ENCODE results near the gene FAM83F.
A peak's percentile ranks its signal among the peaks of the same experiment; 100 is the strongest.

Gene FAM83F

DNA sequence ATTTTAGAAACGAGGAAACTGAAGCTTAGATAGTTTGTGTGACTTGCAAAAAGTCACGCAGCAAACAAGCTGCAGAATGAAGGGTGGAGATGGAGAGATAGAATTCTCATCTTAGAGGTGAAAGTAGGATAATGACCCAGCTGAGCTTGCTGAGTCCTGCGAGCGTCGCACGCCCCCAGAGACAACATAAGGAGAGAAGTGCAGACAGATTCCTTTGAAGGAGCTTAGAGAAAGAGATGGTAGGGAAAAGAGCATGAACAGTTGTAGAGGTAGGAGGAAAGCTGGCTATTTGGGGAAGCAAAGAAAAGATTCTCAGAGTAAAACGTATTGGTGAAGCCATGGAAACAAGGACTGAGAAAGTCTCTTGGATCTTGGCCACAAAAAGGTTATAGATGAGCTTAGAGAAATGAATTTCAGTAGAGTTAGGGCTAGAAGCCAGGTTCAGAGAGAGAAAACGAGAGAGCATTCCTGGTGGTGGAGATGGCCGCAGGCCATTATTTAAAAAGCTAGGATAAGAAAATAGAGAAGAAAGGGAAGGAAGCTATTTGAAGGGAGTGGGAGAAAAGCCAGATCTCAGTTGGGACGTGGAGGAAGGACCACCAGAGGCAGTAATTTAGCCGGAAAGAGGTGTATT is 44.8 kb downstream of the FAM83F start:
- DNase-seq: no peak

DNA sequence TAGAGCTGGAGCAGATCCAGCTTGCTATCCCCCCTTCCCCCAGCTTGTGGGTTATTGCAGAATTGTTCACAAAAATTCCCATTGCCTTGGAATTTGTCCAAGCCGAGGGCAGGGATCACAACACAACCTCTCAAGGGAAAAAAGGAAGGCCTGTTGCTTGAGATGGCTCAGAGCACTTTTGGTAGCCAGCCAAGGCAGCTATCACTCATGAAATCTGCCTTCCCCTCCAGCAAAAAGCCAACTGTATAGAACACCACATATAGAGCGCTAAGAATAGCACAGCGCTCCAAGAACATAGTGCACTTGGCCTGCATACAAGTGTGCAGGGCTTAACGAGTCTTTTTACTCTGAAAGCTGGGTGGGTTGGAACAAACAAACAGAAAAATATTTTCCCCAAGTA is 46.2 kb downstream of the FAM83F start:
- DNase-seq: no peak

DNA sequence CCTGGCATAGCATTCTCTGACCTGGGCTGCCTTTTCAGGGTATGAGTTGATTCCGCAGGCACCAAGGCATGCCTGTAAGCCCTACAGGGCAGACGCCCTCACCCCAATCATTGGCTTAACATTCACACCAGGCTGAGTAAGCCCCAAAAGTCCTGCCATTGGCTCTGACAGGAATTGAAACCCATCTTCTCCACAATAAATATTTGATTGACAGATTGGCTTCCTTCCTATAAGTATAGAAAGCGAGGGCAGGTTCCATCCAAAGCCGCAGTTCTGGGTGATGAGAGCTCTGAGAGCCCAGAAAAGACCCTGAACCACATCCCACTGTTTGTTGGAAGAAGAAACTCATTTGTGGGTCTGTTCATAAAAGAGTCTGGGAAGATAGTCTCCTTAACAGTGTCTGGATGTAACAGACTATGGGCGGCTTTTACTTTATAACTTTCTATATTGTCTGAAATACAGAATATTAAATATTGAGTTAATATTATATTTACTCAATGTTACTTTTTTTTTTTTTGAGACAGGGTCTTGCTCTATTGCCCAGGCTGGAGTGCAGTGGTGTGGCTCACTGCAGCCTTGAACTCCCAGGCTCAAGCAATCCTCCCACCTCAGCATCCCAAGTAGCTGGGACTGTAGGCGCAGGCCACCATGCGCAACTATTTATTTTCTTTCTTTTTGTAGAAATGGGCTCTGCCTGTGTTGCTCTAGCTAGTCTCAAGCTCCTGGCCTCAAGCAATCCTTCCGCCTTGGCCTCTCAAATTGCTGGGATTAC is 46.8 kb downstream of the FAM83F start:
- DNase-seq: no peak

DNA sequence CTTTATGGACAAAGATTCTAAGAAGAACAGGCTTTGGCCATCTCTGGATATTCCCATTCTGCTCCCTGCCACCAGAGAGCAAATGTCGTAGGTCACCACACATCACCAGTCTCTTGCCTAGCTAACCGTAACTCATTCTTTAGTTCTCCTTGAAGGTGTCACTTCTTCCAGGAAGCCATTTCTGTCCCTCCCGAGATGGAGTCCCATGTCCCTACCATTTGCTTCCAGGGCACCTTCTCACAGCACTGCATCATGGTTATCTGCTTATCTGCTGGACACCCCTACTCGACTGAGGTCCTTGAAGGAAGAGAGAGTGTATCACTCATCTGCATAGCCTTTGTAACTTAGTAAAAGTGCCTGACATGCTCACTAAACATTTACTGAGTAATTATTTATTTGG is 47.6 kb downstream of the FAM83F start:
- DNase-seq: no peak

DNA sequence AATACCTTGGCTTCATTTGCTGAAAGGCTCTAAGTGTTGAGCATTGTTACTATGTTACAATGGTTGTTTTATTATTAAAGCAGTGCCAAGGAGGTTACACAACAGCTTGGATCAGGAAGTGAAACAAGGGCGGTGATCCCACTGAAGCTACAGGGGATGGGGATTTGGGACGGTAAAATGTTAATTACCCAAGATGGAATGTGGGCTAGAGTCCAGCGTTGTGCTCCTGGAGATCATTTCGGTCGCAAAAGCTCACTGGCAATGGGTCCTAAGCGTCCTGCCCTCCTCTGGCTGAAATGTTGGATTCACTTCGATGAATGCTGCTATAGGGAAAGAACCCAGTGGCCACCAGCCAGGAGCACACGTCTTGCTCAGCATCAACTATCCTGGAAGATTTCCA is 48.3 kb downstream of the FAM83F start:
- DNase-seq: no peak

DNA sequence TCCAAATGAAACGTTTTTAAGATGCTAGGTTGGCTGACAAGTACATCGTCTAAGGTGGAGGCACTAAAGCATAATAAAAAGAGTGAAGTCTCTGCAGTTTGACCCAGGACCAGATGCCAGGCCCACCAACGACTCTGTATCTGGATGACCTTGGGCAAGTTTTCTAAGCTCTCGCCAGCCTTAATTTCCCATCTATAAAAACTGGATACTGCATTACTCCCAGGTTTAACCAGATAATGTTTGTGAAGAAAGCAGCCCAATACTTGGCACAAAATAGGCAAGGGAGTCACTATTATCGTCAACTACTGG is 49.0 kb downstream of the FAM83F start:
- no peak for DNase-seq

DNA sequence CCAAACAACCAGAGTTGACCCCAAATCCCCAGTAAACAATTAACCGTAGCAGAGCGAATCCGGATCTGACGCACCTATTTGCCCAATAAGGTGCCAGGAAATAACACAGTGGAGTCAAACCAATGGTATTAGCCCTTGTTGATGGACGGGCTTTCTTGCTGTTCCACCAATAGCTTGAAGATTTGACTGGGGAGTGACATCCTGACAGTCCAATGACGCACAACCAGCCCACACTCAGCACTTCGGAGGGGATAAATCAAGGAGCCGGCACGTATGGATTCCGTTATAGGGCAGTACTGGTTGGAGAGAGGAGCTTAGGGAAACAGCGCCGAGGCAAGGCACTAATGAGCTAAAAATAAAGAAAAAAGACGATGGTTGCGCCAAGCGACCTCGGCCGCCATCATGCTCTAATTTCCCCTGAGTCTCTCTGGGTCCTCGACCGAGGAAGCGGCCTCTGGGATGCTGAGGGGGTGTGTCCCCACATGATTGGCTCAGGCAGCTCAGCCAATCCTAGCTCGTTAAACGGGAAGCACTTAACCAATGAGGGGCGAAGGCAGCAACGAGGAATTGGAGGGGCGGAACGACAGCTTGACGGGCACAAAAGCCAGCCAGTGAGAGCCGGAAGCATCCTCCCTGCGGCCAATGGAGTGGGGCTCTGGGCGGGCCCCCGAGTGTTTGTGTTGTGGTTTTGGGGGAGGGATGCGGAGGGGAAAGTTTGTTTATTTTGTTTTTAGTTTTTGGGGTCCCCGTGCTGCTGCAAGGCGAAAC is 49.5 kb downstream of the FAM83F start:
- peak; percentile 99 for DNase-seq

DNA sequence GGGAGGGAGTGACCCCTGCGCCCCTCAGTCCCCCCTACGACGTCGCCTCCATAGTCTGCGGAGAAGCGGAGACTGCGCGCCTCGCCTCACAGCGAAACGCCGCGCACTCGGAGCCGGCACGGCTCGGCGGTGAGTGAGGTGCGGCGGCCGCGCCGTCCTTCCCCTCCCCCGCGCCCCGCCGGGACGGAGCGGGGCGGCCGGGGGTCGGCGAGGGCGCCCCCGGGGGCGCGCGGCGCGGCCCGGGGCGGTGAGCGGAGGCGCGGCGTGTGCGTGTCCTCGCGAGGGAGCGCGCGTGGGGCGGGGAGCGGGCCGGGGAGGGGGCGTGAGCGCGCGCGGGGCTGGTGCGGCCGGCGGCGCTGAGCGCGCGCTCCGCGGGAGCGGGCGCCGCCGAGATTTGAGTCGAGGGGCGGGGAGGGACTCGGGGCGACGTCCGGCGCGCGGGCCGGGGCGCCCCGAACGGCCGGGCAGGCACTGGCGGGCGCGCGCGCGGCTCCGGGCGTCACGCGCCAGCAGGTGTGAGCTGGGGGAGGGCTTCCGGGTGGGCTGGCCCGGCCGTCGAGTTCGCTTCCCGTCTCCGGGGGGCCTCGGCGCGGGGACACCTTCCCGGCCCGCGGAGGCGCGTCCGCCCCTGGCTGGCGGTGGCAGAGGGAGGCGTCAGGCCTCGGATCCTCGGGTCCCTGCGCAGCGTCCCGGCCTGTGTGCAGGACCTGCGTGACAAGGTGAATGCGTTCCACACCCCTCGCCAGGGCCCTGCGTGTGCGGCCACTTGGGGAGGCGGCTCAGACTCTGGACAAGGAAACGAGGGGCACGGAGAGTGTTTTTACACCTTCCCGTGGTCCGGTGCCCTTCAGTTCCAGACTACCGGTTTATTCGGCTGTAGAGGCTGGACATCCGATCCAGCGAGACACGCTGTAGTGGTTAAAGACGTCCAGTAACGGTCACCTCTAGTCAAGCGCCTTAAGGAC is 50.4 kb downstream of the FAM83F start:
- no peak for DNase-seq

DNA sequence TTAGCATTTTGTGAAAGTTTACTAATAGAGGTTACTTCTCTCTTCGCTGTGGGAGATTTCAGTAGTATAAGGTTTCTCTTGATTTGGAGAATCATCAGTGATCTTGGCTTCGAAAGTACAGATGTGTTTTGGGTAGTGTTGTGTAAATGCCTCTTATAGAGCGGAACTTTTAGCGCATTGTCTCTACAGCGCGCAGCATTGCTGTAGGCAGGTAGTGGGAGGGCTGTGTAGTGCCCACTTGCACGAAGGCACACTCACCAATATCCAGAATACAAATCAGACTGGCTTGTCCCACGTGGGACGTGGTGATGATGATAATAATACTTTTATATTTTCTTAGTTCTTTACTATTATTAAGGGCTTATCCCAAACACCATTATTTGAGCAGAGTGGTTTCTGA is 51.4 kb downstream of the FAM83F start:
- no peak for DNase-seq

DNA sequence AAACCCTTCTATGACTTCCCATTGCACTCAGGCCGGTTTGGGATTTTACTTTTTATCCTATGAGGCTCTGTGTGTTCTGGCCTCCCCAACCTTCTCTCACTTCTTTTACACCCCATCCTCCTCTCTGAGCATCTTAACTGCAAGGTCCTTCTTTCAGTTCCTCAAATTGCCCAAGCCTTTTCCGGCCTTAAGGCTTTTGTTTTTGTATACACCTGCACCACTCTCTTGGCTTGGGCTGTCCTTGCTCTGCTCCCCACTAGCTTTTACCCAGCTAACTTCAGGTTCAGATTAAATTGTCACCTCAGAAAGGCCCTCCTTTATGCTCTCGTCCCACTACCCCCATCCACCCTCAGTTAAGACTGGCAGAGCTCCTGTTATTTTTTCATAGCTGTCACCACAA is 55.5 kb downstream of the FAM83F start:
- DNase-seq: no peak

DNA sequence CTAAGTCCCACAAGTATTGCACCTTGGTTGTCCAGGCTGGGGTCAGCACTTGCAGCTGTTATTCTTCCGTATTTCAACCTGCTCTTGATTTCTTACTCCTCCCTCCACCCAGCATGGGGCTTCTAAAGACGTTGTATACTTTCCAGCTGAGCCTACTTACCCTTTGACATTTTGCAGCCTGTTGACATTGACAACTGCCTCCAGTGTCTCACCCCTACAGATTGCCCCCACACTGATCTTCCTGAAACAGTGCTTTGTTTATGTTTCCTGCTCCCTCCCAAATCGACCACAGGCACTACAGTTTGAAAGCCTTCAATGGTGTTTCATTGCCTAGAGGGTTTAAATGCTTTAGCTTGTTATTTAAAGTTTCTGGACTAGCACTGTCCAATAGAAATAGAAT is 56.6 kb downstream of the FAM83F start:
- DNase-seq: no peak

DNA sequence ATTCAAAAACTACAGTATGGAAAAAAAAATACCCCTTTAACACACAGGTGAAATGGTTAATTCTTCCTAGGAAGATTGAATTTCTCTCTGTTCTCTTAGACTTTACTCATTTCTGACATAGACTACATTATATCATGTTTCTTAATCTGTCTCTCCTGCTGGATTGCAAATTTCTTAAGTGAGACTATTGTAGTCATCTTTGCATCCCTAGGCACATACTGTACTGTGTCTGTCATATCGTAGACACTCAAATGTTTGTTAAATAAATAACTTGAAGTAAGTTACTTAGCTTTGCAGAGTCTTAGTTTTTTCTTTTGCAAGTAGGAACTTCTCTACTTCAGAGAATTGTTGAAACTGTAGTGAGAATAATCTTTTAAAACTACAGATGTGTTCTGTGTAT is 58.7 kb downstream of the FAM83F start:
- no peak for DNase-seq

DNA sequence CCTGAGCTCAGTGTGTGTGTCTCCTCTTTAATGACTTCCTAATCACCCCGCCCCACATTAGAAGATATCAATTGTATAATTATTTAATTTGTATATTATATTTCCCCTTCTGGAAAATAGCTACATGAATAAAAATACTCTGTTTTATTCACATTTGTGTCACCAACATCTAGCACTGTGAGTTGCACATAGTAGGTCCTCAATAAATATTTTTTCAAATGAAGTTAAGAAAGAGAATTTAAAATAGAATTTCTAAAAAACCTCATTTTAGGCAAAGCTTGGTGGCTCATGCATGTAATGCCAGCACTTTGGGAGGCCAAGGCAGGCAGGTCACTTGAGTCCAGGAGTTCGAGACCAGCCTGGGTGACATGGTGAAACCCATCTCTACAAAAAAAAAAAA is 59.7 kb downstream of the FAM83F start:
- no peak for DNase-seq

DNA sequence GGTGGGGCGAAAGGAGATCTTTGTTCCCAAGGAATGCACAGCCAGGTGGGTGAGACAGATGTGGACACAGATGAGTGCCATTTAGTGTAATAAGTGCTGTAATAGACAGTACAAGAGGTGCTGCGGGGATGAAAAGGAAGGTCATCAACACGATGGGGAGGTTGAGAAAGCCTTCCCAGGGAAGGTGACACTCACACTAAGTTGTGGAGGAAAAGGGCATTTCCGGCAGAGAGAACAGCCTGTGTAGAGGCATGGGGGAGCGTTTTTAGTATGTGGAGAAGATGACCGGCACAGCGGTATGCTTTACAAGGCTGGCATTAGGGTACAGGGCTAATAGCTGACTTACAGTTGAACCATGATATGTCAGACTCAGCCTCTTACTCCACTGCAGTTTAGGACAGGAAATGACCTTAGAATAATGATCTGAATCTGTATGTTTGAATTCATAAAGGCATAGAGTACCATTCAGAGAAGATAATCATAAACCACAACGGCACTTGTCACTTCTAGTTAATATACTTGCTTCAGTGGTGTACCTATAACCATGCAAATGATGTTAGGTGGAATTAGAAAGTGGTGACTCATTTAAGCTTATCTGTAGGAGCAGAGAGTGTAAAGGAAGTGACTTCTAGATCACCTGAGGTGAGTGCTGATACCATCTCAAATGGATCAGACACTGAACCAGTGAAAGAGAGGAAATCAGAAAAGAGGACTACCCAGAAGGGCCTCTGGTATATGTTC is 60.6 kb downstream of the FAM83F start:
- no peak for DNase-seq

DNA sequence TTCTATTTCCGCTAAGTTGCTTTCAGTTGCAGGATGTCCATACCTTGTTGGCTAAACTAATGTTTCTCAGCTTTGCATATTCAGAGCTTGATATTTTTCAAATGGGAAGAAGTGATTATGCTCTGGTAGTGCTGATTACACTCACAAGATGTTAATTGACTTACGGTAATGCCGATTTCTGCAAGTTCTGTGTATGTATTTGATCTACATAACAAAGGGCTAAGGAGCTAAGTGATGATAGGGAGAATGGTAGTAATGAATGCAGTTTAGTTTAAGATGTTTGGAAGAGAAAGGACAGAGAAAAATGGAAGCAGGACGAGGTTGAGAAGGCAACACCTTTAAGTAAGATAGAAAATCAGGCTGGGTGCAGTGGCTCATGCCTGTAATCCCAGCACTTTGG is 61.4 kb downstream of the FAM83F start:
- DNase-seq: no peak

DNA sequence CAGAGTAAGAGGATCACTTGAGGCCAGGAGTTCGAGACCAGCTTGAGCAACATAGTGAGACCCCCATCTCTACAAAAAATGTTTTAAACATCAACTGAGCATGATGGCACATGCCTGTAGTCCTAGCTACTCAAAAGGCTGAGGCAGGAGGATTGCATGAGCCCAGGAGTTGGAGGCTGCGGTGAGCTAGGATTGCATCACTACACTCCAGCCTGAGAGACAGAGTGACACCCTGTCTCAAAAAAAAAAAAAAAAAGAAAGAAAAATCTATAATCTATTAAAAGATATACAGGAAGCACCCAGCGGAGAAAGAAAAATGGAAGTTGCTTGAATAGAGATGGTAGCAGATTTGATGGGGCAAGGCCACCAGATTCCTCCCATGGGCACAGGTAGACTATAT is 61.8 kb downstream of the FAM83F start:
- DNase-seq: no peak

DNA sequence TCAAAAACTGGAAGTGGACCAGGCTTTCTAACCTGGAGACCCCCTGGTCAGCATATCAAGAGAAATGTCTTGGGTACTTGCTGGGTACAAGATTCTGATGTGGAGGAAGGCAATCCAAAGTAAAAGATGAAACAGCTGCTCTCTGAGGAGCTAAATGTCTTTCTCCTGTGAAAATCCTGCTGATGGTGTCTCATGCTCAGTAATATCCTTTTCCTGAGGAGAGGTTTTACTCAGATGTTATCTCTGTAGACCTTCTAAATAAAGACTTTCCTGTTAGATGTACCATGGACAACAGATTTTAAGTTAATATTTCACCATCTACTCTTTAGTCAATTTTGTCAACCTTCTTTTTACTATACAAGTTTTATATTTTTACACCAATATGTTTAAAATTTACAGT is 62.9 kb downstream of the FAM83F start:
- no peak for DNase-seq

DNA sequence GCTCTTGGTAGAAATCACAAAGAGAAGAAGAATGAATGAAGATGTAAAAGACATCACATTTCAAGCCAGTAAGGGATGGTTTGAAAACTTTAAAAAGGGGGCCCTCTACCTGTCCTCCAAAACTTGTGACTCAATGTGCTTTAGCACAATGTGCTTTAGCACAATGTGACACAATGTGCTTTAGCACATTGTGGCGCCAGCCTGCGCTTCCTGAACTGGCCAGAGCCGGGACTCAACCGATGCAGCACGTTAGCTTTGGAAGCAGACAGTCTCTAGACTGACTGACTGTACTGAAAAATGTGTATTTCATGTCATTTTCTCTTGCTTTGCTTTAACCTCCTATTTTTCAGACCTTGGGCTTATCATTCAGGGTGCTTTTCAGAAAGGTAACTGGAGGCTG is 63.5 kb downstream of the FAM83F start:
- DNase-seq: no peak

DNA sequence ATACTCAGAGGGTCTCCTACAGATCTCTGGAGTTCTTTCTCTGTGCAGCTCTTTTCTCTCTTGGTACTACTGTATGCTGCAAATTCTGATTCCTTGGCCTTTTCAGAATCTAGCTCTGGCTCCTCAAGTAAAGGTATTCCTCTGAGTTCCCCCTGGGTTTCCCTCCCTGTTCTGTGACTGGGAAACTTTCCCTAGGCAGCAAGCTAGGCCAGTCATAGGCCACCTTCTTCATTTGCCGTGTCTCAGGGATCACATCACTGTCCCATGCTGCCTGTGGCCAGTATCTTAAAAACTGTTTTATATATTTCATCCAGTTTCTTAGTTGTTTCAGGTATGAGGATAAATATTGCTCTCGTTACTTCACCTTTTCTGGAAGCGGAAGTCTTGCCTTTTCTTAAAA is 71.2 kb downstream of the FAM83F start:
- no peak for DNase-seq

DNA sequence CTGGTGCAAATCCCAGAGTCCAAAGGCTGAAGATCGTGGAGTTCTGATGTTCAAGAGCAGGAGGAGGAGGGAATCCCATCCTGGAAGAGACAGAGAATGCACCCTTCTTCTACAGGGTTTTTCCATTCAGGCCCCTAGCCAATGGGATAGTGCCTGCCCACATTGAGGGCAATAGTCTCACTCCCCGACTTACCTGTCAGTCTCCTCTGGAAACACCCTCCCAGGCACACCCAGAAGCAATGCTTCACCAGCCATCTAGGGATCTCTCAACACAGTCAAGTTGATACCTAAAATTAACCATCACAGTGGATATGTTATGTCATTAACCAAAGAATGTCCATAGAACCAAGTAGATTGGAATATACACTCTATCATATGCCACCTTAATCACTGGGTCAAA is 72.9 kb downstream of the FAM83F start:
- DNase-seq: no peak

DNA sequence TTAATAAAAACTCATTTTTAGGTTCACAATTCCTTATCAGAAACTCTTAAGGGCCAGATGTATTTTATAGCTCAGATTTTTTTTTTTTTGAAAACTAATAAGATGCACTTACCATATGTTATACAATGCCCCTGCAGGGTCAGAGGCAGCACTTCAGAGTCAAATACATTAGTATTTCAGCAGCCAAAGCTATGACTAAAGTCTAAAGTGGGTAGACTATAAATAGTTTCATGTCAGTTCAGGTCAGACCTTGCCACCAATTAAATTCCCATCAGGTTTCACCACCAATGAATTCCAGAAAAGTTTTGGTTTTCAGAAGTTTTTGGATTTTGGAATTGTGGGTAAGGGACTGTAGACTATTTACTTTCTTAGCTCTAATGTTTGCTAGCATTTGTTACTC is 75.9 kb downstream of the FAM83F start:
- peak; percentile 44 for DNase-seq

DNA sequence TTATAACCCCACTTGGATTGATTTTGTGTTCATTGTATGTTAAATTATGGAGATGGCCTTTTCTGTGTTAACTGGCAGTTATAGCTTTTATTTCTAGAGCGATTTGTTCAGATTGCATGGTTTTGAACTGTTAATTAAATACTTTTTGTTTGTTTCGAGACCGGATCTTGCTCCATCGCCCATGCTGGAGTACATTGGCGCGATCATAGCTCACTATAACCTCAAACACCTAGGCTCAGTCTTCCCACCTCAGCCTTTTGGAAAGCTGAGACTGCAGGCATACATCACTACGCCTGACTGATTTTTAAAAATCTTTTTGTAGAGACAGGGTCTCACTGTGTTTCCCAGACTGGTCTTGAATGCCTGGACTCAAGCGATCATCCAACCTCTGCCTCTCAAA is 77.0 kb downstream of the FAM83F start:
- no peak for DNase-seq
